ENCODE results near the gene KRT36.

Gene KRT36

DNA sequence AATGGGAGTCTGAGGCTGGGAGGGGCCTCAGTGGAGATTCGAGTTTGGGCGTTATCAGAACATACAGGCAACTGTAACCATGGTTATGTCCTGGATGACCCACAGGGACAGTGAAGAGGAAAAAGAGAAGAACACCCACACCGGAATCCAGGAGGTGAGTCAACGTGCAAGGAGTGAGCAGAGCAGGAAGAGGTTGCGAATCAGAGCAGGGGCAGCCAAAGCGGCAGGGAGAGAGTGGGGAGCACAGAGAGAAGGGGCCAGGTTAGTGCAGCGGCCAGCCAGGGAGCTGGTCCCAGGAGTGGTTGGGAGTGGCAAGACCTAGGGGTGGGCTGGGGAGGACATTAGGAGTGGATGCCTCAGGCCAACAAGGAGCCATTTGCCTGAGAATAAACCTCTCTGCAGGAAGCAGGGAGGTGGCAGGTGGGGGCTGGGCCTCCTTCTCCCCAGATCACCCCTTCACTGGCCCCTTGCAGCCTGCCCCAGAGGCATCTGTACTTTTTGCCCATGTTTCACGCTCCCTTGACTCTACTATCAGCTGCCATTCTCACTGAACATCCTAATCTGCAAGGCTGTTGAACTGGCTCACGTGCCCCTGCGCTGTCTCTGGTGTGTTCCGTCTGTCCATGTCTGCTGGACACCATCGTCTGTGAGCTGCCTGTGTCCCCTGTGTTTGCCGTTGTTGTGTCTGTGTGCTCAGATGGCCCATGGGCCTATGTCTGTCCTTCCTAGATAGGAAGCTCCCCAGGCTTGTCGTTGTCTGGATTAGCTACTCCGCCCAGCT lies 10.6 kb upstream of the KRT36 start:
- no peak for DNase-seq

- DNase-seq = no peak
Measured at GRCh38 chr17:41499714-41500113, 10.0 kb upstream of the KRT36 start.

DNA sequence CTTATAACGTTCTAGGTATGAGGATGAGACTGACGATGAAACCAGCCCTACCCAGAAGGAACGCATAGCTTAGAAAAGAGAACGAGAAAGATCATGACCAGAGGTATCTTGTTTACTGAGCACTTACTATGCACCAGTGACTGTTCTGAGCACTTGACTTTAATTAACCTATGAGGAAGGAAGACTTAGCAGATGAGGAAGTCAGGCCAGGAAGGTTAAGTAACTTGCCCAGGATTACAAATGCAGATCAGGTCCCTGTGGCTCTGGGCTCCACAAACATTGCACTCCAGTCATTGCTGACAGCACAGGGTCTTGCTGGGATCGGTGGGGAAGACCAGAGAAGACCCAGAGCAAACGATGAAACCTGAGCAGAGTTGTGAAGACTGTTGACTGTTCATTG lies 8.6 kb upstream of the KRT36 start:
- no peak for DNase-seq

DNA sequence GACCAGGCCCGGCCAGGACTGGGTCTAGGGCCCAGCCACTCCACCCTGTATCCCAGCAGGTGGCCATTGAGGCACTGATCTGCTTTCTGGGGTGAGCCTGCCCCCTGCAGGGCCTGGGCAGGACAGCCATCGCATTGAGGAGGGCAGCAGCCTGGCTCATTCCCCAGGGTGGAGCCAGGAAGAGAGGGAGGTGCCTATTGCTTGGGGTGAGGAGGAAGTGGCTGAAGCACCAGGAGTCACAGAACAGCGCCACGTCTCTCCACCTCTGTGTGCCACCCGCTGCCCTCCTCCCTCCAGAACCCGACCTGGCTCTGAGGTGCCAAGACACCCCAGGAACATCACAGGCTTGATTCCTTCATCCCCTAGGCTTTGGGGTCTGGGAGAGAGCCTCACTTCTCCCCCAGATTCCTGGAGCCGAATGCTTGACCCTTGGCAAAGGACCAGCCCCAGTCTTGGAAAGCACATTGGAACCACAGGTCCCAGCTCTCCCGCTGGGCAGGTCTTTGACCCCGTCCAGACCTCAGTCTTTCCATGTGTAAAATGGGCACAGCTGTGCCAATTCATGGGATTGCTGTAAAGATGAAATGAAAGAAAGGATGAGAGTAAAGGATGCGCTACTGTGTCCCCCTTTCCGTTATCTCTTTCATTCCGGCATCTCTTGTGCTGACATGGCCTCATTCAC lies 7.2 kb upstream of the KRT36 start:
- DNase-seq = peak; percentile 52

GRCh38 chr17:41494524-41494923 lies 4.8 kb upstream of the KRT36 start:
- DNase-seq = no peak

DNA sequence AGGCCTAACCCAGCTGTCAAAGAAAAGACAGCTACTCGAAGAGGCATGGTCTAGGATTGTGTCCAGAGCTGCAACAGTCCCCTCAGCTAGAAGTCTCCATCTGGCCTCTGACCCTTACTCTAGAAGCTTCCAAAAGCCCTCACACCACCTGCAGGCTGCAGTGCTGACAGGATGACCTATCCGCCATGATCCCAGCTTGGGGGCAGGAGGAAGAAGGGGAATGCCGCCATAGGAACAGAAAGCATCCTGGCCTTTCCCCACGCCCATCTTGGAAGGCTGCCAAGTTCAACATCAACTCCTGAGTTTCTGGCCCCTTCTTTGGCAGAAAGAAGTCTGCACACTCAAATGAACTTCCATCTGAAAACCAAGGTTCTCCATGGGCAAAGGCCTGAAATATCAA lies 3.1 kb upstream of the KRT36 start:
- DNase-seq = no peak

DNA sequence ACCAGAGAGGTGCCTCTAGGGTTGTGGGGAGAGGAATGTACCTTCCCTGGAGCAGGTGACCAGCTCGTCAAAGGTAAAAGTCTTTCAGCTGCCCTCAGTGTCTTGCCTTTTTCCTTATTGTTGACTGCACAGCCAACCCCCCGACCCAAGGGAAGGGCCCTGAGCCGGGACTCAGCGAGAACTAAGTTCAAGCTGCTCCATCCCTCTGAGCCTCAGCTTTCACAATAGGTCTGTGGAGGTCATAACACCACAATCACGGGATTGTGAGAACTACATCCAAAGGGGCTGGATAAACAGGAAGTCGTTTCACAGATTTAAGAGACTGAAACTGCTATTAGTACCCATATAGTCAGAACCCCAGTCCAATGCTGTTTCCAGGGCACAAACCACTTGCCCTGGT lies 2.6 kb upstream of the KRT36 start:
- no peak for DNase-seq

GRCh38 chr17:41491476-41491875 lies 1.8 kb upstream of the KRT36 start:
- DNase-seq = no peak

- no peak for DNase-seq
Measured at GRCh38 chr17:41490000-41490990, 585 bp upstream of the KRT36 start.

GRCh38 chr17:41486809-41487530 lies 2.7 kb downstream of the KRT36 start:
- DNase-seq = no peak

- no peak for DNase-seq
Measured at GRCh38 chr17:41486316-41486715, 3.4 kb downstream of the KRT36 start.

DNA sequence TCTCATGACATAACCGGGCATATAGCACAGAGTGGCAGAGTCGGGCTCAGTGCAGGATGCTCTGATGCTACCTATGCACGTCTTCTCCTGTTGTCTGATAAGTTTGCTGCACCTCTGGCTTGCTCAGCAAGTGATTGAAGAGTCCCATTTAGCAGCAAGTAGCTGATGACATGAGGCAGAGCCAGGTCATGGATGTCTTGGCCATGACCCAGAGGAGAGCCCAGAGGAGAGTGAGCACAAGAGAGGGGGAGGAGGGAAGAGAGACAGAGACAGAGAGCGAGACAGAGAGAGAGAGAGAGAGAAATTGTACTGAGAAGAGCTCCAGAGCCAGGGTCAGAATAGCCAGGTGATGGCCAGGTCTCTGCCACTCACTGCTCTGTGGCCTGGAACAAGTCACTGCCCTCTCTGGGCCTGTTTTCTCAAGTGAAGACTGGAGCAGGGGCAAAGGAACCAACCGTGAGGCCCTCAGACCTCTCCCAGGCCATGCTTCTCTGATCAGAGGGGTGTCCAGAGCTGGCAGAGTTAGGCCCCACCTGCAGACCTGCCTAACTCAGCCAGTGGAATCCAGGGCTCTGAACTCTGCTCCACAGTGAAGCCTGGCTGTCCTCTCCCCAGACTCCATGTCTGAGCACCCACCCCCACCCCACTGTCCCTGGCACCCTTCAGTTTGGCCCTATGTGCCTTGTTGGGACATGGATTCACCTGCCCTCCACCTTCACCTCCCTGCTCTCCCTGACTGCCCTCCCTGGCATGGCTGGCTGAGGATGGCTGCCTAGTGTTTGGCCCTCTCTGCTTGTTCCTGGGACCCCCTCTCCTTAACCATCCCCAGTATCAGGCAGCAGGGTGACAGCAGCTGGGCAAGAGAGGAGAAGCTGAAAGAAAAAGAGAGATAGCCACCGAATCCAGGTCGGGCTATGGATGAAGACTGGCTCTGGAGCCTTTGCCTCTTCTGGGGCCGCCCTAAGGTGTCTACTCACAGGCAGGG lies 4.5 kb downstream of the KRT36 start:
- no peak for DNase-seq

DNA sequence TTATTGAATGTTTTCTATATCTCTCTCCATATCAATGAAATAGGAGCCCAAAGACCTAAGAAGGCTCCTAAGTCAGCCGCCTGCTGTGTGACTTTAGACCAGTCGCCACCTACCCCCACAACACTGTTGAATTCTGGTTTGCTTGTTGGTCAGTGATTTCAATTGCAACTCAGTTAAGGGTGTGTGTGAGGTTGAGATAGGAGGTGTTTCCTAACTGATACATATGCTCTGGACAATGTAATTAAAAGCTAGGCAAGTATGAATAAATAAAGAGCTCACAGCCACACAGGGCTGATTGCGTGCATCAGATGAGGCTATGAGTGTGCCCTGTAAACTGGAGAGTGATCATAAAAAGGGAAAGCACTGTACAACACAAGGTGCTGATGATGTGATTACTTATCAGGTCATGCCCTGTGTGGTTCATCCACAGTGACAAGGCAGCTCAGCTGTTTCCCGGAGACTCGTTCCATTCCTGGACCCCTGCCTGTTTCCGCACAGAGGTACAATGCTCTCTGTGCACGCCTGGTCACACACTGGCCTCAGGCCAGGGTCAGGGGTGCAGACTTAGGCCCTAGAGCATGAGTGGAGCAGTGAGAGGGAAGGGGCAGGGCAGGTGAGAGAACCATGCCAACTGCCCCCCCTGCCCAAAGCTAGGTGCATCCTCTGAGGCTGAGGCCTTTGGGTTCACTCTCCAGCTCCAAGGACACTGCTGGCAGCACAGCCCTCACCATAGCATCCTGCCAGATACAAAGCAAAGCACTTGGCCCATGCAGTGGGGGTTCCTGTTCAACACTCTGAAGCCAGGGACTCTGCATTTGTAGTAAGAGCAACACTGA lies 5.5 kb downstream of the KRT36 start:
- no peak for DNase-seq

GRCh38 chr17:41483531-41483930 lies 6.2 kb downstream of the KRT36 start:
- DNase-seq = no peak

- DNase-seq = no peak
Measured at GRCh38 chr17:41481036-41481435, 8.7 kb downstream of the KRT36 start, which contains the start of gene KRT35. KRT35 (minus strand) TSS chr17:41481151; CDS start chr17:41481097, 54 bp downstream.

DNA sequence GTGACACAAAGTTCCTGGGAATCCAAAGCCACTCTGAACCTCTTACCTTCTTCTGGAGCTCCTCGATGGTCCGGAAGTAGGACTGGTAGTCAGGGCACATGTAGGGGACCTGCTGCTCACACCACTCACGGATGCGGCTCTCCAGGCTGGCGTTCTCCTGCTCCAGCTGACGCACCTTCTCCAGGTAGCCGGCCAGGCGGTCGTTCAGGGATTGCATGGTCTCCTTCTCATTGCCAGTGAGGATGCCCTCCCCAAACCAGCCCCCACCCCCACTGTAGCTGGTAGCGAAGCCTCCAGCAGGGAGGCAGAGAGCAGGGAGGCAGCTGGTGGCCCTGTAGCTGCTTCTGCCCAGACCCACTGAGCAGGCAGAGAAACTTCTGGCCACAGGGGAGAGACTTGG lies 9.1 kb downstream of the KRT36 start:
- no peak for DNase-seq

GRCh38 chr17:41480136-41480535 lies 9.6 kb downstream of the KRT36 start:
- DNase-seq = no peak

DNA sequence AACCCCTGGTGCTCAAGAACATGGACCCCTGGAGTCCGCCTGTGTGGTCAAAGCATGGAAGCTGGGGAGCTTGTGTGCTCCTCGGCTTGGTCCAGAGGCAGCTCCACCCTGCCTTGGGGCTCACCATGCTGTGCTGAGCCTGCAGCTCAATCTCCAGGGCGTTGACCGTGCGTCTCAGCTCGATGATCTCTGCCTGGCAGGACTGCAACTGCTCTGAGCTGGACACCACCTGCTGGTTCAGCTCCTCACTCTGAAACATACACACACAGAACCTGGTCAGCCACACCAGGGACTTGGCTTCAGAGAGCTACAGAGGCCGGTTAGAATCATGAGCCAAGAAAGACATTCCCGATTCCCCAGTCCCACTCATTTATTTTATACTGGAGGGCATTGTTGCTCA lies 11.5 kb downstream of the KRT36 start:
- DNase-seq = no peak

- DNase-seq = no peak
Measured at GRCh38 chr17:41476866-41477815, 12.6 kb downstream of the KRT36 start.

Data from NCI-H1694 (cell line).